Colonic mucosa (tissue), 4 donors: ENCODE data around the gene ZDHHC21. TPM values are rescaled to one million over a fixed set of nuclear protein-coding genes. Genes with fewer than 3 reads are reported as not detected.

ENCODE experiments used
- DNase-seq: peaks from one replicate; pipeline ENCODE4 v3.0.0-alpha.2; 2020
- H3K27ac ChIP-seq: fragments of 200-600 bp; one replicate; pipeline ENCODE4 v1.8.0; 2021
- H3K27me3 ChIP-seq: fragments of 200-600 bp; one replicate; pipeline ENCODE4 v1.8.0; 2021
- H3K36me3 ChIP-seq: fragments of 200-600 bp; one replicate; pipeline ENCODE4 v1.8.0; 2021
- H3K4me1 ChIP-seq: fragments of 200-600 bp; one replicate; pipeline ENCODE4 v1.8.0; 2021; ENCODE audit warnings: mild to moderate bottlenecking
- H3K4me3 ChIP-seq: fragments of 200-600 bp; one replicate; pipeline ENCODE4 v1.8.0; 2021
- H3K9ac ChIP-seq, 2 donors: one replicate each; pipeline ENCODE4 v1.7.0; 2013; ENCODE audit warnings: control low read depth in 2 of 2, low read depth in 2 of 2, low read length in 2 of 2
- H3K9me3 ChIP-seq: fragments of 200-600 bp; one replicate; pipeline ENCODE4 v1.8.0; 2021
- intact Hi-C: fragments of 100-400 bp; cut with DNase I; formaldehyde crosslinking; loops from one replicate; pipeline ENCODE4 v1.14.1; 2022
- total RNA-seq, 2 donors: library from RNA; stranded (reverse); fragmentation: NEBNext Ultra II Directional in 1 of 2; extraction: Animal tissue kit (Norgen Biotek cat#: 25700) in 1 of 2; gene quantifications; one replicate each; pipeline ENCODE4 v1.2.1, GENCODE V29; 2021
- TF ChIP-seq, protein P1 (sequence below): fragments of 200-600 bp; IDR thresholded peaks from one replicate; pipeline ENCODE4 v1.8.0; 2022; ENCODE audit warnings: antibody characterized with exemption, mild to moderate bottlenecking
- donor health status: healthy.
- donor health status: DM: no; HTN: no; CAD: no.
- donor health status: DM: no; HTN: no; CAD: no.

ZDHHC21 gene
- total RNA-seq, 2 donors from 2014 or later, result 9.0 to 14.1 TPM

DNA sequence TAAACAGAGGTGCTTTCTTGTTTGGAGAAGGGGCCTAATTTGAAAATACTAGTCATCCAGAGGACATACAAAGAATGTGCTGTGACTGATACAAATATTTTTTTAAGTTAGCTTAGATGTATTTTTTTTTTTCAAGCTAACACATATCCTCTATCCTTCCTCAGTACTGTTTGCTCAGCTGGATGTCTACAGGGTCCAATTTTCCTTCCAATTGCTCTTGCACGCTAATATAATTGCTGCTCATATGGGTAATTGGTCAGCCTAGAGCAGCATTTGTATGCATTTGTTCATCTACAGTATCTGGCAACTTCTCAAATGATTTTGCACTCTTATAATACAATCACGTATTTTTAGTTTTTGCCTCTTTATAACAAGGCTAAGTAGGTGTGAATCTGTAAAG lies 84.7 kb downstream of the ZDHHC21 start:
- no peak overlapping the region for H3K9ac ChIP-seq
- intact Hi-C loops, result no loop called here
- no peak for DNase-seq
- H3K27me3 ChIP-seq, result no peaks in the 10 kb centered on the region
- no peaks in the 10 kb centered on the region for H3K36me3 ChIP-seq
- TF ChIP-seq, protein P1, sequence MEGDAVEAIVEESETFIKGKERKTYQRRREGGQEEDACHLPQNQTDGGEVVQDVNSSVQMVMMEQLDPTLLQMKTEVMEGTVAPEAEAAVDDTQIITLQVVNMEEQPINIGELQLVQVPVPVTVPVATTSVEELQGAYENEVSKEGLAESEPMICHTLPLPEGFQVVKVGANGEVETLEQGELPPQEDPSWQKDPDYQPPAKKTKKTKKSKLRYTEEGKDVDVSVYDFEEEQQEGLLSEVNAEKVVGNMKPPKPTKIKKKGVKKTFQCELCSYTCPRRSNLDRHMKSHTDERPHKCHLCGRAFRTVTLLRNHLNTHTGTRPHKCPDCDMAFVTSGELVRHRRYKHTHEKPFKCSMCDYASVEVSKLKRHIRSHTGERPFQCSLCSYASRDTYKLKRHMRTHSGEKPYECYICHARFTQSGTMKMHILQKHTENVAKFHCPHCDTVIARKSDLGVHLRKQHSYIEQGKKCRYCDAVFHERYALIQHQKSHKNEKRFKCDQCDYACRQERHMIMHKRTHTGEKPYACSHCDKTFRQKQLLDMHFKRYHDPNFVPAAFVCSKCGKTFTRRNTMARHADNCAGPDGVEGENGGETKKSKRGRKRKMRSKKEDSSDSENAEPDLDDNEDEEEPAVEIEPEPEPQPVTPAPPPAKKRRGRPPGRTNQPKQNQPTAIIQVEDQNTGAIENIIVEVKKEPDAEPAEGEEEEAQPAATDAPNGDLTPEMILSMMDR, result no peak
- no peaks in the 10 kb centered on the region for H3K9me3 ChIP-seq
- H3K27ac ChIP-seq, result no peak overlapping the region
- no peak overlapping the region for H3K4me3 ChIP-seq
- H3K4me1 ChIP-seq, result no peaks in the 10 kb centered on the region

DNA sequence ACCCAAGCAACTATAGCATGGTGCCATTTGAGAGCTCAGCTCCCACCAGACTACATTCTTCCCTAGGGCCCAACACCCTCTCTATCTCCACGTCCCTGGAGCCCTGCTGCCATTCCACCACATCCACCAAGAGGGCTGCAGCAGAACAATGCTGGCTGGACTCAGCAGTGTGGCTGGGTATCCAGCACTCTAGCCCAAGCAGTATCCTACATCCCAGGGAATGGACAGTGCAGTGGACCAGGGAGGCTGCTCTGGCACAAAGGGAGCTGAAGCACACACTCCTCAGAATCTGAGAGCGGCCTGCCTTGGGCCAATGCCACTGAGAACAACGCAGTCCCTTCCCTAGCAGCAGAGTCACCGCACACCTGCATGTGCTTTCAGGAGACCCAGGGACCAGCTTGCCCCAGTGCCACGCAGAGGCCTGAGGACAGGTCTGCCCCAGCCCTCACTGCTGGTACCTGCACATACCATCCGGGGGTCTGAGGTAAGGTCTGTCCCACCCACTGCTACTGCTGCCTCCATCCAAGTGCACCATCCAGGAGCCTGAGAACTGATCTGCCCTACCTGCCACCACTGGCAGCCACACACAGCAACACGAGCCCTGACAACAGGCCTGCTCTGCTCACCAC lies 95.9 kb downstream of the ZDHHC21 start:
- TF ChIP-seq, protein P1, result no peak
- intact Hi-C loops, result no loop called here
- Histone ChIP-seq H3K9ac (no peak overlapping the region), H3K4me1 (no peaks in the 10 kb centered on the region), H3K27ac (no peak overlapping the region), H3K27me3 (no peaks in the 10 kb centered on the region), H3K36me3 (no peaks in the 10 kb centered on the region), H3K9me3 (no peaks in the 10 kb centered on the region), H3K4me3 (no peak overlapping the region)
- DNase-seq, result no peak

DNA sequence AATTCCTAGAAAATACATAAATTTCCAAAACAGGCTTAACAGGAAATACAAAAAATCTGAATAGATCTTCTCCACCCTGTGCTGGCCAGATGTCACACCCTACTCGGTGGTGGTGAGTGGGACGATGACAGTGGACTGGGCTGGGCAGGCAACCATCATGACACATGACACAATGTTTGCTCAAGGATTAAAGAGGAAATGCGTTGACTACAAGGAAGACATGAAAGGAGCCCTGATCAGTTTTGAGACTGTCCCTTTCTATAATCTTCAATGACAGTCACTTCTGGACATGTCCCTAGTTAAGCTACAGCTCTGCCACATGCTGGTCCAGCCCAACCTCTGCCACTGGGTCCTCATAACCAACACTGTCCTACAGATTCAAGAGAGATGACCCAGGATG lies 99.8 kb downstream of the ZDHHC21 start:
- Histone ChIP-seq H3K9me3 (no peaks in the 10 kb centered on the region), H3K27ac (no peak overlapping the region), H3K4me1 (no peaks in the 10 kb centered on the region), H3K9ac (no peak overlapping the region), H3K36me3 (no peaks in the 10 kb centered on the region), H3K4me3 (no peak overlapping the region), H3K27me3 (no peaks in the 10 kb centered on the region)
- intact Hi-C loops, result no loop called here
- DNase-seq, result no peak
- TF ChIP-seq, protein P1, result no peak

DNA sequence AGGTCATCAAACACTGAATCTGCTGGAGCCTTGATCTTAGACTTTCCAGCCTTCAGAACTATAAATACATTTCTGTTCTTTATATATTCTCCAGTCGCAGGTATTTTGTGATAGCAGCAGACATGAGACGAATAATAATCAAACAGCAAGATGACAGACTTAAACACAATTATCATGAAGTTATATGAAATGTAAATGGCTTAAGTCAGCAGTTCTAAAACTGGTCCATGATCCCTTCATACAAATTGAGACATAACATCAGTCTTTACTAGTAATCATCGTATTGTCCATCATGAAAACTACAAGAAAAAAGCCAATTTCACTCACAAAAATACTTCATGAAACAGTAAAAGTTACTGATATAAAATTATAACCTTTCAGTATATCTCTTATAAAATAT lies 101.8 kb downstream of the ZDHHC21 start:
- intact Hi-C loops, result no loop called here
- no peaks in the 10 kb centered on the region for H3K4me1 ChIP-seq
- DNase-seq, result no peak
- TF ChIP-seq, protein P1, result no peak
- no peak overlapping the region for H3K27ac ChIP-seq
- no peaks in the 10 kb centered on the region for H3K27me3 ChIP-seq
- H3K4me3 ChIP-seq, result no peak overlapping the region
- H3K9me3 ChIP-seq, result no peaks in the 10 kb centered on the region
- no peaks in the 10 kb centered on the region for H3K36me3 ChIP-seq
- H3K9ac ChIP-seq, result no peak overlapping the region

DNA sequence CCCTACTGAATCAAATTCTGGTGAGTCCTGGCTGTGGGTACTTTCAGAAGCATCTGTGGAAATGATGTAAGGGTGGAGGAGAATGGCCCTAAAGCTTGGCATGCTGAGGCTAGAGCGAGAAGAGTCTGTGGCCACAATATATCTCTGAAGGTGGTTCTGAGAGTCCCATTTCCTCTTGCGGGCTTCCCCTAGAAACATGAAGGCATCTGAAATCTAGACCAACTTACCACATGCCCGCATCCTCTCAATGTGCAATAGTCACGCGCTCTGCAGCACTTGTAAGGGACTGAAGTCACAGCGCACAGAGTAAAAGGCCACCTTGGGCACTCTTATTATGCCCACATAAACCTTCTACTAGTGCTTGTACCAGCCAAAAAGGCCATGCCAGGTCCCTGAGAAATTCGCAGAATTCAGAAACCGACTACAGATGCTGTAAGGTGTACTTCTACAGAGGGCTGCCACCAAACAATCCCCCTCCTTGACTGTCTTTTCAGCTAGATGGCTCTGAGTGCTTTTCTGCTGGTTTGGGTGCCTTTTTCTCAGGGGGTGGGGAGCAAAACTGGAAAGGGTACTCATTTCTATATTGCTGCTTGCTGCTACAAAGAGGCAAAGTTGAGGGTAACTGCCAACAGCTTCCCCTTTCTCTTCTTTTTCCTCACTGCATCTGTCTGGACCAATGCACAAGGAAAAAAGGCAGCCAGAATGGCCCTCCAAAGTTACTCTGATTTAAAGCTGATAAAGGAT lies 107.3 kb downstream of the ZDHHC21 start:
- DNase-seq, result no peak
- intact Hi-C loops, result no loop called here
- H3K9me3 ChIP-seq, result no peaks in the 10 kb centered on the region
- TF ChIP-seq, protein P1, result no peak
- no peaks in the 10 kb centered on the region for H3K27me3 ChIP-seq
- H3K9ac ChIP-seq, result no peak overlapping the region
- no peaks in the 10 kb centered on the region for H3K4me1 ChIP-seq
- no peak overlapping the region for H3K4me3 ChIP-seq
- no peak overlapping the region for H3K27ac ChIP-seq
- H3K36me3 ChIP-seq, result no peaks in the 10 kb centered on the region
